Cardiac fibroblast (primary cell): ENCODE data around the gene NR2C2.
"Not testable (repeated sequence)": the region's sequence is repeated elsewhere in the genome, so short reads cannot be mapped to it uniquely, and the experiment has no call there.

Experiments
- DNase-seq, 2 donors: peaks; one replicate each; pipeline versions ENCODE4 v3.0.0 to v3.0.0-alpha.2; 2010; ENCODE audit warnings: low read depth in 2 of 2
- H3K4me3 ChIP-seq, 2 donors: replicated peaks in 1 of 2; 1 replicate in 1 of 2; 2 replicates in 1 of 2; pipeline ENCODE4 v1.5.1; 2011; ENCODE audit warnings: low read depth in 2 of 2, low read length in 2 of 2, mild to moderate bottlenecking in 2 of 2, moderate library complexity in 1 of 2
- CTCF ChIP-seq: IDR thresholded peaks from one replicate; pipeline ENCODE4 v1.5.1; 2011; ENCODE audit warnings: low read depth, mild to moderate bottlenecking, low read length, inconsistent platforms

NR2C2 gene

GRCh38 chr3:14947100-14947885 lies at the start of gene NR2C2:
TSS of gene NR2C2 (plus strand) at chr3:14947583. CDS start at chr3:15003915, 56,332 bp downstream.
- H3K4me3 ChIP-seq: peak within 1 kb of the TSS; percentile 94 to 96
- TF ChIP-seq CTCF: no peak
- peak; percentile 73 to 86 for DNase-seq

GRCh38 chr3:14898929-14899328 lies 48.5 kb upstream of the NR2C2 start:
- H3K4me3 ChIP-seq: no peak overlapping the region
- TF ChIP-seq CTCF: no peak
- no peak for DNase-seq

- no peak for DNase-seq
- H3K4me3 ChIP-seq: no peak overlapping the region
- no peak for TF ChIP-seq CTCF
These were observed 47.3 kb upstream of the NR2C2 start for GRCh38 chr3:14899993-14900618.

- no peak overlapping the region for H3K4me3 ChIP-seq
- DNase-seq: no peak
- TF ChIP-seq CTCF: no peak
These were observed 46.2 kb upstream of the NR2C2 start for GRCh38 chr3:14900881-14901873.

- no peak overlapping the region for H3K4me3 ChIP-seq
- peak in 1 of 2 donors; percentile 9 for DNase-seq
- no peak for TF ChIP-seq CTCF
These were observed 44.7 kb upstream of the NR2C2 start for GRCh38 chr3:14902719-14903118.

GRCh38 chr3:14903501-14903900 lies 43.9 kb upstream of the NR2C2 start:
- DNase-seq: not testable (repeated sequence)

More at GRCh38 chr3:14903501-14903900, 43.9 kb upstream of the NR2C2 start:
- H3K4me3 ChIP-seq: not testable (repeated sequence)
